AG20443 (cell line): Measurements from ENCODE around the gene MYZAP.

Source experiments
- DNase-seq: peaks from one replicate; pipeline ENCODE4 v3.0.0; 2012; ENCODE audit warnings: low spot score, mixed read lengths

MYZAP gene

GRCh38 chr15:57697588-57697987 is 105.9 kb downstream of the MYZAP start:
- peak; percentile 25 for DNase-seq

- no peak for DNase-seq
Measured at GRCh38 chr15:57698243-57698642, 106.5 kb downstream of the MYZAP start.

GRCh38 chr15:57698991-57699390 is 107.3 kb downstream of the MYZAP start:
- no peak for DNase-seq

GRCh38 chr15:57703387-57703786 is 111.7 kb downstream of the MYZAP start:
- no peak for DNase-seq

- no peak for DNase-seq
Measured at GRCh38 chr15:57704441-57704840, 112.7 kb downstream of the MYZAP start.

GRCh38 chr15:57705746-57706404 is 114.2 kb downstream of the MYZAP start:
- DNase-seq, result no peak

- peak; percentile 94 for DNase-seq
Measured at GRCh38 chr15:57706405-57707209, 114.9 kb downstream of the MYZAP start, which contains the start of gene POLR2M. POLR2M (plus strand) TSS chr15:57706714; CDS start chr15:57706843, 129 bp downstream.

- DNase-seq, result no peak
Measured at GRCh38 chr15:57708047-57708446, 116.3 kb downstream of the MYZAP start.

GRCh38 chr15:57718309-57718708 is 126.6 kb downstream of the MYZAP start:
- DNase-seq, result no peak

GRCh38 chr15:57720867-57721266 is 129.2 kb downstream of the MYZAP start:
- DNase-seq, result peak; percentile 45

GRCh38 chr15:57726411-57726810 is 134.7 kb downstream of the MYZAP start:
- DNase-seq, result no peak

GRCh38 chr15:57727031-57727430 is 135.3 kb downstream of the MYZAP start:
- no peak for DNase-seq

GRCh38 chr15:57728436-57728835 is 136.7 kb downstream of the MYZAP start:
- no peak for DNase-seq

- no peak for DNase-seq
Measured at GRCh38 chr15:57730876-57731275, 139.2 kb downstream of the MYZAP start.

- DNase-seq, result no peak
Measured at GRCh38 chr15:57731530-57732103, 139.9 kb downstream of the MYZAP start.

- DNase-seq, result peak; percentile 65
Measured at GRCh38 chr15:57732526-57733331, 141.0 kb downstream of the MYZAP start.

- DNase-seq, result no peak
Measured at GRCh38 chr15:57734860-57735259, 143.2 kb downstream of the MYZAP start.
